SW 1271 (cell line): ENCODE data around the gene SPAG16.
A peak's percentile ranks its signal among the peaks of the same experiment; 100 is the strongest.

Source experiments
- DNase-seq, 2 experiments: peaks; one replicate each; lab custom pipeline; 2025; lab: John Stamatoyannopoulos, UW

The SPAG16 gene

DNA sequence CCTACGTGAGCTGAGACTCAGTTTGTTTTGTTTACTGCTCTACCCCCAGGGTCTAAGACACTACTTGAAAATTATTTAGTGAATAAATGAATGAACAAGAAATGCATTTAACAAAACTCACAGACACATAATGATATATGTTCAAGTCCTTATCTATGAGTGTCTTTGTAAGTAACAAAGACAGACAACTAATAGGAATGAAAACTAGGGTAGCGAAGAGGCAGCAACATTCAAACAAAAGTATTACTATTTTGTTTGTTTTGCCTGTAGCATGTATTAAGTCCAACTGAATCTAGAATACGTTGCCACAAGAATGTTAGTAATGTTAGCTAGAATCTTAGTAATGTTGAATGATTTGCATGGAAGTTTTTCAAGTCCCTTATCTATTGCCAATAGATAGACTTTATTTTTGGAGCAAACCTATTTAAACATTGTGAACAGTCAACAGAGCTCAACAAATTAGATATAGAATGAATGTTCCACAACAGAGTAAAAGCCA is 981.8 kb downstream of the SPAG16 start:
- DNase-seq = no peak

DNA sequence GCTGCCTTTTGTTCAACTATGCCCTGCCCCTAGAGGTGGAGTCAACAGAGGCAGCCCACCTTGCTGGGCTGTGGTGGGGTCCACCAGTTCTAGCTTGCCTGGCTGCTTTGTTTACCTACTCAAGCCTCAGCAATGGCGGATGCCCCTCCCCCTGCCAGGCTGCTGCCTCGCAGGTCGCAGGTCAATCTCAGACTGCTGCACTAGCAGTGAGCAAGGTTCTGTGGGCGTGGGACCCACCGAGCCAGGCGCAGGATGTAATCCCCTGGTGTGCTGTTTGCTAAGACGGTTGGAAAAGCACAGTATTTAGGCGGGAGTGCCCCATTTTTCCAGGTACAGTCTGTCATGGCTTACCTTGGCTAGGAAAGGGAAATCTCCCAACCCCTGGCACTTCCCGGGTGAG is 993.6 kb downstream of the SPAG16 start:
- DNase-seq = no peak

DNA sequence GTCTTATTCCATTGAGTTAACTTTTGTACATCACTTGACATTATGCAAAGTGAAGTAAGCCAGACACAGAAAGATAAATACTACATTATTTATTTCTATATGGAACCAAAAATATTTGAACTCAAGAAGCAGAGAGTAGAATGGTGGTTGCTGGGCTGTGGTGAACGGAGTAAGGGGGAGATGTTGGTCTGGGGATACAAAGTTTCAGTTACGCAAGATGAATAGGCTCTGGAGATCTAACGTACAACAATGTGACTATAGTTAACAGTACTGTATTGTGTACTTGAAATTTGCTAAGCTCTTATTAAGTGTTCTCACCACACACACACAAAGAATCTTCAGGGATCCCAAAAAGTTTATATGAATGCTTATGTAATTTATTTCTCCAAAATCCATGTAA is 1001.7 kb downstream of the SPAG16 start:
- DNase-seq = no peak

DNA sequence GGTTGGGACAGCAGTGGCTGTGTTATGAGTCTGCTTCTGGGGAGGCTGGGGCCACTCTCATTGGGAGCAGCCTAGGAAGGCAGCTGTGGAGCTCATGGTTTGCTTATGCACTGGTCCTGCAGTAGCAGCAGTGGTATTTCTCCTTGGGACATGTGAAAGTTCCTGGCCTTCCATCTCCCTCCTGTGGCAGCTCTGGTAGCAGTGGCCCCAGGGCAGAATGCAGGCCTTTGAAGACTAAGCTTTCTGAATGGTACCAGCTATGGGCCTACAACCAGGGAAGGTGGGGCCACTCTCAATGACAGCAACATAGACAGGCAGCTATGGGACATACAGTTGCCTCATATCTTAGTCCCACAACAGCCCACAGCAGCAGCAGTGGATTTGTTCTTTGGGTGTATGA is 1009.3 kb downstream of the SPAG16 start:
- no peak for DNase-seq

DNA sequence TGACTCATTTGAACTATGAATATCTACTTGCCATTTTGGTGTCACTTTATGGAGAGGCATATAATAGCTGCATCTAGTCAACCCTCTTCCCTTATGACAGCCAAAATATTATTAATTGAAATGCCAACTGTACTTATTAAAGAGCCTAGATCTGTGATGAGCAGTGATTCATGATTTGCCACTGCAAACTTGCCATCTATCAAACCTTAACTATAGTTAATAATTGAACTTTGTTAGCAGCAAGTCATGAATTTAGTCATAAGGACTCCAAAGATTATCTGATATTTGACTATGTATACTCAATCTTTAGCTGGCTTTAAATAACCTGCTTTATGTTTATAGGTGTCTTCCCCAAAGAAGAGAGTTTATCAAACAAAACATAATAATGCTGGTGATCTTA is 1010.2 kb downstream of the SPAG16 start:
- no peak for DNase-seq

DNA sequence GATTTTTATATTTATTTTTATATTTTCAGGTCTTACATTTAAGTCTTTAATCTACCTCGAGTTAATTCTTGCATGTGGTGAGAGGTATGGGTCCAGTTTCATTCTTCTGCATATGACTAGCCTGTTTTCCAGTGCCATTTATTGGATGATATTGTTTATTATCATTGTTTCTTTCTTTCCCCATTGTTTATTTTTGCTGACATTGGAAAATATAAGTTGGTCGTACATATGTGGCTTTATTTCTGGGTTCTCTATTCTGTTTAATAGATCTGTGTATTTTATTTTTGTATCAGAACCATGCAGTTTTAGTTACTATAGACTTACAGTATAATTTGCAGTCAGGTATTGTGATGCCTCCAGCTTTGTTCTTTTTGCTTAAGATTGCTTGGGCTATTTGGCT is 1013.2 kb downstream of the SPAG16 start:
- no peak for DNase-seq

DNA sequence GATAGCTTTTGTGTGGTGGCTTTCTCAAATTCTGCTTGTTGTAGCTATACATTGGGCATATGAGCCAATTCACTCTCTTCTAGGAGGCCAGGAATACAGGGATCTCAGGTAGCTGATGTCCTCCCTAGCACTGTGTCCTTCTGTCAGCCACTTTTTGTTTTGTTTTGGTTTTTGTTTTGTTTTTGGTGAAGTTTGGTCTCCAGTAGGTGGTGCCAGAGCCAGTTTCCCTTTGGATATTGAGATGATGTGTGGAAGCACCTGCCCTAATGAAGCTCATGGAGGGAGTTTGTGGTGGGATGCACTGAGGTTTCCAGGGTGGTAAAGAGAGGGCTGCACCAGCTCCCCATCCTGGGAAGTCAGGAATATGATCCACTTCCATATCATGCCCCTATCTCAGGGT is 1026.1 kb downstream of the SPAG16 start:
- peak in 1 of 2 experiments; percentile 8 for DNase-seq

DNA sequence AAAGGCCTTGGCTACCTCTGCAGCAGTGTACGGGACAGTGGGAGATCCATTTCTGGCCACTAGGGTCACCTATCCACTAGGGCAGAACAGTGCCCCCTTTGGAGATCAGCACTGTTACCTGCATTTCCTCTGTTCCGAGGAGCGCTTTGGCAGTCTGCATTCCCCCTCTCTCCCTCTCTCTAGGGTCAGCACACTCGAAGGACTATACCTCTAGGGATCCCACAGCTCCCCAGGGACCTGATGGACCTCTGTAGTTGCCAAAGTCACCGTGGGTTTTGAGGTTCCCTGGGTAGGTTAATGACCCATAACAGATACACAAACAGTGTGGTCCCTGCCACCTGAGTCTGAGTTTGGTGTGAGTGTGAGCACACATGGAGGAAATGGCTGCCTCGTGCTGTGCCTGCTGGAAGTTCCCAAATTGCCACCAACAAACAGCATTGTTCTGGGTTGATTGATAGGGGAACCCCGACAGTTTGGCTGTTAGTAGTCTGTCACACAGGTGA is 1026.8 kb downstream of the SPAG16 start:
- no peak for DNase-seq

DNA sequence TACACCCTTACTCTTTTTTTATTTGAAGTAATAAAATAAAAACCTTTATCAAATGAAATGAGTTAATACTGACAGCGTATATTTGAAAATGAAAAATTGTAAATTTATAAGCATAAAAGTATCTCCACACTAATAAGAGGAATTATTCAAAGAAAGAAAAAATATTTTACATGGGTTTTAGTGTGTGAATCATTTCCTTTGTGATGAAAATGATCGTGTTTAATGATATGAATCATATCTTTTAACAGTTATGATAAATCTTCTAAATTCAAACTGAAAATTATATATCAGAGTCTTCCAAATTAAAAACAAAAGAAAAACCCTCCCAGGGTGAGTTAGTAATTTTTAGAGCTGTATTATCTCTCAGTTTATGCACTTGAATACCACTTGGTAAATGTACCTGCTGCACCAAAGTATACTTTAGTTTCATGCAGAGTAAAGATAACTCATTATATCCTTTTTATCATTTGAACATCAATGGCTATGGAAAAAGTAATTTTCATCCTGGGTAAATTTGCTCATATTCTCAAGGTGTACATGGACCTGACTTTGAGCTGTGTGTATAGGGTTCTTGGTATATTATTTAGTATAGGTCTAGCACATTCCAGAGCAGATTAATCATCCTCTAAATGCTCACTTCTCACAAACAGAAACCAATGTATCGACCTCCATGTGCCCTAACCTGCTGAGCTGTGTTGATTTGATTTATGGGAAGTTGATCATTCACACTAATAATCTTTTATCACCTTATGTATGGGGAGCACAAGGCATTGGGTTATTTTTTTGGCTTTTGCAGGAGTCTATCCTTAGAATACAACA is 1027.9 kb downstream of the SPAG16 start:
- DNase-seq = peak in 1 of 2 experiments; percentile 30

DNA sequence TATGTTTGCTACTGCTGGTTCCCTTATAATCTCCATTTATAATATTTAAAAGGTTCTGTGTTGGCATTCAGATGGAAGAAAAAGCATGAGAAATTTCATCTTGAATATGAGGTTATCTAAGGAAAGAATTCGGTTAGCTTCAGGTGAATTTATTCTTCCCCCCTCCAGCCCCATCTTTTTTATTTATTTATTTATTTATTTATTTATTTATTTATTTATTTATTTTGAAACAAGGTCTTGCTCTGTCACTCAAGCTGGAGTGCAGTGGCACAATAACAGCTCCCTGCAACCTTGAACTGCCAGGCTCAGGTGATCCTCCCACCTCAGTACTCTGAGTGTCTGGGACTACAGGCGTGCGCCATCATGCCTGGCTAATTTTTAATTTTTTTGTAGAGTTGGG is 1031.1 kb downstream of the SPAG16 start:
- DNase-seq = no peak

DNA sequence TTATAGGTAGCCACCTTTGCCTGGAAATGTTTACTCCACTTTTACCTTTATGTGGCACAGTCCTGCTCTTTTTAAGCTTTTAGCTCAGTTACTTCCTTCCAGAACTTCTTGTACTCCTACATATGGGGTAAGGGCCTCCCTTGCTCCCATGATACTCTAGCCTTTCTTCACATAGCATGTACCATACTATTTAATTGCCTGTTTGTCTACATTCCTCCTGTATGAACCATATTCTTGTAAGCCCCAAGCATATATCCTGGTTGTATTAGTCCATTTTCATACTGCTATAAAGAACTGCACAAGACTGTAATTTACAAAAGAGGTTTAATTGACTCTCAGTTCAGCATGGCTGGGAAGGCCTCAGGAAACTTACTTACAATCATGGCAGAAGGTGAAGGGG is 1035.9 kb downstream of the SPAG16 start:
- no peak for DNase-seq

DNA sequence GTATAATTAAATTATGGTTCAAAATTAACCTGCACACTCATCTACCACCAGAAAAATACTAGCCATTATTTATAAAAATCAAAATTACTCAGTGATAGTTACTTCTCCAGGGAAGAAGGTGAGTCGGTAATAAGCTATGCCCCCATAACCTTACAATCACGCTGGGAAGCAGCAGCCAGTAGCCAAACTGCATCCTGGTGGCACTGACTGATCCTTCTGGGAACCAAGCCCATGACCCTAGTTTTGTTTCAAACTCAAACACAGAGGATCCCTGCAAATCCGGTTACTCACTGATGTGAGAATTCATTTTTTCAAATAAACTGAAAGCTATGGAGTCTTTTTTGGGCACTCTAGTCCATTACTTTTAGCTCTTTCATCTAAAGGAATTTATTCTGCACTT is 1038.4 kb downstream of the SPAG16 start:
- no peak for DNase-seq

DNA sequence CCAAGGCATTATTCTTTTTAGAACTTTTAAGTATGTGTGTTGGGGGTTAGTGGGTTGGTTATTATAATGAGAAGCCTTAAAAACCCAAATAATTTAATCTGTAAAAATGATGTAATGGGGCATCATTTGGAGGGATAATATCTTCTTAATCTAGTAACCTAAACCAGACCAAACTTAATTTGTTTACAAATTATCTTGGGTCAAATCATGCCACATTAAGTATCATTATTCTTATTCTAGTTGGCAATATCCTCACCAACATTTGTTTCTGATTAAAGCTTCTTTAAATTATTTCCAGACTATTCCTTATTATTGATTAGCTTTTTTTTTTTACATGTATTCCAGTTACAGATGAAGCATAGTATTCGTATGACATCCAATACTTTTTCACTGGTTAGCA is 1041.1 kb downstream of the SPAG16 start:
- no peak for DNase-seq

DNA sequence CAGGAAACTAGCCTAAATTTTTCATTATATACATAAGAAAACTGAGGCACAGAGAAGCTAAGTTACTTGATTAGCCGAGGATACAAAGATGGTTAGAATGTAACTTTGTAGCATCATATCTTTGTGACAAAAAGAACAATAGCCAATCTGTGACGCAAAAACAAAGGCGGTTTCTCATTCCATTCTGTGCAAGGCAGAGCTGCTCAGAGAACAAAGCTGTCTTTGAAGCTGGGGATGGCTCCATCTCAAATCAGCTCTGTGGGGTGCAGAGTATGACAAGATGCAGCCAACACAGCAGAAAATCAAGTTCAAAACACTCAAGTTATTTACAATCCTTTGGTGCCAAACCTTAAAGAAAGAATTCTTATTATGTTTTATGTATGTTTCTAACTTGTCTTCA is 1044.7 kb downstream of the SPAG16 start:
- DNase-seq = no peak

DNA sequence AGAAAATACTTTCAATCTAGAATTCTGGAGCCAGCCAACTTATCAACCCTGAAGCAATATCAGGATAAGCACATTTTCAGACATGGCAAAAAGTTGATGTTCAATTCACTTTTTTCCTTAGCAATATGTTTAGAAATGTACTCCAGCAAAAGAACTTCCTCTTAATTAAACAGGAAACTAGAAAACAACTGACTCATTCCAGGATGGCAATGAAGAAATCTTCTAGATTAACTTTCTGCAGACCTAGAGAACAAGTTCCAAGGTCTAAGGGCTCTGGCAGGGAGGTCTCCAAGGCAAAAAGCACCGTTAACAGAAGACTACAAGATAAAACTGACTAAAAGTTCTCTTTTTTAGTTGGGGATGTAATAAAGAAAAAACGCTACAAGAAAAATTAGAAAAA is 1057.4 kb downstream of the SPAG16 start:
- no peak for DNase-seq

DNA sequence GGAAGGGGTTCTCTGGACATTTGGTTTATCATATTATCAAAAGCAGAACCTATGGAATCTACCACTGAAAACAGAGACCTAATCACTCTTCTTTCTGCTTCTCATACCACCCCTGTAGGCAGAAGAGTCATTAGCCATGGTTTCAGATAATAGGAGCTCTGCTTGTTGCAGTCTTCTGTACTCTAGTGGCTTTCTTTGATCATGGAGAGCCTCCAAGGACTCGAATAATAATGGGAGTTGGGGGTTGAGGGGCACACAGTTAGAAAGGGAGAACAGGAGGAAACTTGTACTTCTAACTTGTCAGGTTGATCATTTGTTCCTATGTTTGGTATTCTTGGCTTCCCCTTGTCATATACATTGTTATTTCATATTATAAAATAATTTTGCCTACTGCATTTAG is 1074.2 kb downstream of the SPAG16 start:
- no peak for DNase-seq

DNA sequence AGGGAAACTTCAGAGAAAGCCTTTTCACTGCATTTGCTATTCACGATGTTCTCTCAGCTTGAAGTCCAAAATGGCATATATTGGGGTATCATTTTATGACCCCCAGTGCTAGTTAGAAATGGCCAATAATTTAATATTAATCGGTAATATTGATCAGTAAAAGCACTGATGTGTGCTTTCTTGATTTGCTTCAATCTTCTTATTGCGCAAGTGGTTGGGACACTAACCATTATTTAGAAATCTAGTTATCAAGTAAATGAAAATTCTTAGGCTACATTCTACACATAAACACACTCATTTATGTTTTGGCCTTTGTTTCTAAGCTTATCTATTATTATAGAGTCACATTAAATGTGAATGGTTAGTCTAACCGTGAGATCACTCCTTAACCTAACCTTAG is 1076.9 kb downstream of the SPAG16 start:
- no peak for DNase-seq

DNA sequence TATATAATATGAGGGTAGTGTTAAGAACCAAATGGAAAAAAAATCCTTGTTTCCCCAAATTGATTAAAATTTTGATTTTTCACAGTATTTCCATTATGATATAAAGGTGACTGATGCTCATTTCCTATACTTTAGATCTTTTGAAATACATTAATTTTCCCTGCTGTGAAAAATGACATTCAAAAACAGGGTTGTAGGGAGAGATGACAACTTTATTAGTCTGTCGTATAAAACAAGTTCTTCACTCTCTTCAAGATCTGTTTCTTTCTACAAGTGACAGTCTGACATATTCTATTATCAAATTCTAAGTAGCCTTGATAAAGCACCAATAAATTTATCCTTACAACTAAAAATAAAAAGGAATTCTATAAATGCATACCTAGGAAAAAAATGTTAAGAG is 1081.3 kb downstream of the SPAG16 start:
- DNase-seq = no peak

DNA sequence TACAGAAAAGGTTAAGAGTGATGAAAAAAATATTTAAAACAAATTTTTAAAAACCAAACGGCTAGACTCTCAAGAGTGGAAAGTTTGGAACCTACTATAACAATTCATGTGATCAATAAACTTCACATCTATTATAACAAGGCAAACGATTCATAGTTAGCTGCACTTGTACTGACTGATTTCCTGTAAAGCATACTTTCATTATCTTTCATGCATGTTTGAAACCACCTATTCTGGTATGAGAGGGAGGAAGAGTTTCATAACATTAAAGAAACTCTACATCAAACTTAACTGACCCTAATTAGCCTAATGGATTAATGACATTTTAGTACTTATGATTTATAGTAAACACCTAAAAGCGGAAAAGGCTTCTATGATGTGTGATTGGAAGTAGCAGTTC is 1082.9 kb downstream of the SPAG16 start:
- no peak for DNase-seq

DNA sequence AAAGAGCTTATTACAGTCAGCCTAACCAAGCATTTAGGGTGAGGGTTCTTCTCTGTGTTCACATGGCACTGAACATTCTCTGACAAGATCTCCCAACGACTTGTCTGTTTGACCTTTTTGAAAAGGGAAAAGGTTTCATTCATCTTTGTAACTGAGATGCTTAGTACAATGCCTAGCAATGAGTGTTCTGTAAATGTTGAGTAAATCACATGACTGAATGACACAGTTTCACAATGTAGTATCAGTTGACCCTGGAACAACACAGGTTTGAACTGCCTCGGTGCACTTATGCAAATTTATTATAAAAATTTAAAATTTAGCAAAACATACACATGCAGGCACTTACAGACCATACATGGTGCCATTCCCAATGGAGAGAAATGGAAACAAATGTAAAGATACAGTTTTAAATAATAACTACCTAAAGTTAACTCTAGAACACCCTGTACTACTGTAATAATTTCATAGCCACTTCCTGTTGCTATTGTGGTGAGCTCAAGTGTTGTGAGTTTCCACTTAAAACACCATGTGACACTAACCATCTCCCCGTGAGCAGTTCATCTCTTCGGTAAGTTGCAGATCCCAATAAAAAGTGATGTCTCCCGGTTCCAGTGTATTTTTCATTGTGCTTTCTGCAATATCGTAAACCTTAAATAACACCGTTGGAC is 1092.5 kb downstream of the SPAG16 start:
- no peak for DNase-seq

DNA sequence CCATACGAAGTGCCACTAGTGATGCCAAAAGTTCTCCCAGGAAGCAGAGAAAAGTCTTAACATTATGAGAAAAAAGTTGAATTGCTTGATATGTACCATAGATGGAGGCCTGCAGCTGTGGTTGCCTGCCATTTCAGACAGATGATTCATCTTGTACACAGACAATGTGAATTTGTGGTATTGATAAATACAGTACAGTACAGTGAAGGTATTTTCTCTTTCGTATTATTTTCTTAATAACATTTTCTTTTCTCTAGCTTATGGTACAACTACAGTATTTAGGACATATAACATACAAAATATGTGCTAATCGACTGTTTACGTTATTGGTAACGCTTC is 1093.0 kb downstream of the SPAG16 start:
- no peak for DNase-seq

DNA sequence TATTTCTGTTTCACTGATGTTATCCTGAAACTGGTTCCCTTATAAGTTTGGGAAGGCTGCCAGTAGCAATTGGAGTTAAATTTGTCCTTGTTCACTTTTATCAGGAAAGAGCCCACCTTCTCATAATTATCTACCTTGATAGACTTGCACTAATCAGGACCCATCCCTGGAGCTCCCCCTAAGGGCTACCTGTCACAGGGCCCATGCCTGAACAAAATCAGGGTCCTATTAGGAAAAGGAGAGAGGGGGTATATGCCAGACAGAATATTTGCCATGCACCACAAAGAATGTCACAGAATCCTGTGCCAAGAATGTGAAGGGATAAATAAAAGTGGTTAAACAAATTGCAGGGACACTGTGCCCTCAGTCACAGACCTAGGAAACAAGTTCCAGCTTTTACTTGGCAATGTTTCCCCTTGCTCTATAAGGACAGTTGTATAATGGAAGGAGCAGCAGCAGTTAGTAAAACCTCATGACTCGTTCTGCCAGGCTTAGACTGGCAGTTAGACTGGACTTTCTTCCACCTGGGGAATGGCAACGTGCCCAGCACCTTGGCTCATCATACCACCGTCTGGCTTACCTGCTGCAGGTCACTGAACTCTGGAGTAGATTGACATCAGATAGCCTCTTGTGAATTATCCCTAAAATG is 1094.3 kb downstream of the SPAG16 start:
- no peak for DNase-seq

DNA sequence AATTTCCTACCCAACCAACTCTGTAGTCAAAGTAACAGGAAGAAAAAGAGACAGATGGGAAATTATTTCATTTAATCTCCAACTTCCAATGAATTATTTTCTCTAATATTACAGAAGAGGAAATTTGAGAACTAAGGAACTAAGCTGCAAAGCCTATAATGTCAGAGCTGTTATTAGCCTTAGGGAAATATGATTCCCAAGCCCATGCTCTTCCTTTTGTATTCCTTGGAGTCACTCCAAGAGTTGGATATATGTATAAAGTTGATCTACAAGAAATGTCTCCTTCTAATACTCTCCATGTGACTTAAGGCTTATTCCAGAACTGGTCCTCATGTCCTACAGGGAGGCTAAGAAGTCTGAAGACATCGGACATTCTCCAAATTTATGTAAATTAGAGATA is 1095.0 kb downstream of the SPAG16 start:
- no peak for DNase-seq
